IPS-20b (cell line): ENCODE data around the gene PCBP1.
"Not testable (repeated sequence)": the region's sequence is repeated elsewhere in the genome, so short reads cannot be mapped to it uniquely, and the experiment has no call there.

Source experiments
- H3K27ac ChIP-seq: one replicate; pipeline ENCODE4 v1.5.1; 2013; ENCODE audit warnings: low read length
- H3K27me3 ChIP-seq: 2 replicates; pipeline ENCODE4 v1.6.1; 2013; ENCODE audit warnings: mild to moderate bottlenecking, low read length, inconsistent platforms; ENCODE audit not compliant: insufficient read depth
- H3K36me3 ChIP-seq: 2 replicates; pipeline ENCODE4 v1.6.1; 2013; ENCODE audit warnings: low read depth, mild to moderate bottlenecking, inconsistent platforms, low read length, moderate library complexity; ENCODE audit not compliant: insufficient read depth
- H3K4me1 ChIP-seq: 2 replicates; pipeline ENCODE4 v1.6.1; 2013; ENCODE audit warnings: mild to moderate bottlenecking, control low read depth, inconsistent platforms, low read length, moderate library complexity; ENCODE audit not compliant: insufficient read depth
- H3K4me3 ChIP-seq: 2 replicates; pipeline ENCODE4 v1.5.1; 2013; ENCODE audit warnings: mild to moderate bottlenecking, low read length, inconsistent platforms
- H3K9ac ChIP-seq: 2 replicates; pipeline ENCODE4 v1.6.1; 2013; ENCODE audit warnings: low read depth, mild to moderate bottlenecking, inconsistent platforms, low read length, moderate library complexity
- H3K9me3 ChIP-seq: 2 replicates; pipeline ENCODE4 v1.6.1; 2013; ENCODE audit warnings: mild to moderate bottlenecking, low read depth, low read length, inconsistent platforms; ENCODE audit not compliant: insufficient read depth

Gene PCBP1

DNA sequence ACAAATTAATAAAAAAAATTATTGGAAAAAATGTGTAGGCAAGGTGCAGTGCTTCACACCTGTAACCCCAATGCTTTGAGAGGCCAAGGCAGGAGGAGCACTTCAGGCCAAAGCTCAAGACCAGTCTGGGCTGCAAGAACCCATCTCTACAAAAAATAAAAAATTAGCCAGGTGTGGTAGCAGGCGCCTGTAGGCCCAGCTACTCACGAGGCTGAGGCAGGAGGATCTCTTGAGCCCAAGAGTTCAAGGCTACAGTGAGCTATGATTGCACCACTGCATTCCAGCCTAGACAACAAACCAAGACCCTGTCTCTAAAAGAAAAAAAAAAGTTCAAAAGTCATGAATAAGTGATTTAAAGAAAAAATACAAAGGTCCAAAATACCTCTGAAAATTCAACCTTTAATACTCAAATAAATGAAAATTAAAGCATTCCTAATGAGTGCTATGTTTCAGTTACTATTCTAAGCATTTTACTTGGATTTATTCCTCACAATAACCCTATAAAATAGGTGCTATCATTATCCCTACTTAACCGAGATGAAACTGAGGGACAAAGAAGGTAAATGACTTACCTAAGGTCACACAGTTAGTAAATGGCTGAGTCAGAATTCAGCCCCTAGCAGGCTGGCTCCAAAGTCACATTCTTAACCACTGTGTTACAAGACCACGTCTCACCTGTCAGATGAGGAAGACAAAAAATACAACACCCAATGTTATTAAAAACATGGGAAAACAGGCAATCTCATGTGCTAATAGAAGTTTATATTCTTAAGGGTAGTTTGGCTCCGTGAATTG is 36.4 kb upstream of the PCBP1 start:
- Histone ChIP-seq H3K9me3 (no peaks in the 10 kb centered on the region), H3K27ac (no peak overlapping the region), H3K4me1 (no peaks in the 10 kb centered on the region), H3K27me3 (no peaks in the 10 kb centered on the region), H3K4me3 (no peak overlapping the region), H3K36me3 (peaks cover 72% of the 10 kb centered on the region), H3K9ac (no peak overlapping the region)

DNA sequence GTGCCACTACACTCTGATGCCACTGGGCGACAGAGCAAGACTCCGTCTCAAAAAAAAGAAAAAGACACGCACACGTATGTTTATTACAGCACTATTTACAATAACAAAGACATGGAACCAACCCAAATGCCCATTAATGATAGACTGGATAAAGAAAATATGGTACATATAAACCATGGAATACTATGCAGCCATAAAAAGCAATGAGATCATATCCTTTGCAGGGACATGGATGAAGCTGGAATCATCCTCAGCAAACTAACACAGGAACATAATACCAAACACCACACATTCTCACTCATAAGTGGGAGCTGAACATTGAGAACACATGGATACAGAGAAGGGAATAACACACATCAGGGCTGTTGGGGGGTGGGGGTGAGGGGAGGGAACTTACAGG is 32.0 kb upstream of the PCBP1 start:
- not testable (repeated sequence) for H3K9me3 ChIP-seq, H3K4me1 ChIP-seq, H3K4me3 ChIP-seq, H3K27me3 ChIP-seq, H3K27ac ChIP-seq, H3K9ac ChIP-seq
- H3K36me3 ChIP-seq: peaks cover 63% of the 10 kb centered on the region

DNA sequence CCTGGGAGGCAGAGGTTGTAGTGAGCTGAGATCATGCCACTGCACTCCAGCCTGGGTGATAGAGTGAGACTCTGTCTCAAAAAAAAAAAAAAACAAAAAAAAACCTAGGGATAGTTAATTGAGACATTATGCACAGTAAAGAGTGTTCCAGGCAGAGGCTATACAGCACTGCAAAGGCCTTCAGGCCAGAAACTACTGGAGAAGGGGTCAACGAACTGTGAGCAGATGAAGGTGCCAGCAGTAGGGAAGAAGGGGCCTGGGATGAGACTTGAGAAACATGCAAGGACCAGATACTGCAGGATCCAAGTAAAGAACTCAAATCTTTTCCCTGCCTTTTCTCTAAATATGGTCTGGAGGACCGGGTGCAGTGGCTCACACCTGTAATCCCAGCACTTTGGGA is 26.0 kb upstream of the PCBP1 start:
- H3K4me1 ChIP-seq: no peaks in the 10 kb centered on the region
- H3K27ac ChIP-seq: no peak overlapping the region
- H3K36me3 ChIP-seq: peaks cover 50% of the 10 kb centered on the region
- H3K9me3 ChIP-seq: peaks cover 5% of the 10 kb centered on the region; the same call in 1 of the 2 replicates
- H3K9ac ChIP-seq: no peak overlapping the region
- no peaks in the 10 kb centered on the region for H3K27me3 ChIP-seq
- H3K4me3 ChIP-seq: no peak overlapping the region

DNA sequence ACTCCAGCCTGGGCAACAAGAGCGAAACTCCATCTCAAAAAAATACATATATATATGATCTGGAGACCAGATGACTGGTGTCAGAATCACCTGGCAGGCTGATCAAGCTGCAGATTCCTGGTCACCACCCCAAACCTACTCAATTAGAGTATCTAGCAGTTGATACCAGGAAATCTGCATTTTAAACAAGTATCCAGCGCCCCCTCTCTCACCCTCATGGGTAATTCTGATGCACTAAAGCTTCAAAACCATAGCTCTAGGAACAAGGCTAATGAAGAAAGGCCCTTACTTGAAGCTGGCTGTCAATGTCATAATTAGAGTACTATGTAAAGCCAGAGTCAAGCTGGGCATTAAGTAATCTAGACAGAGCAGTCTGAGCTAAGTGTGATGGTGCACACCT is 25.0 kb upstream of the PCBP1 start:
- peaks cover 52% of the 10 kb centered on the region for H3K36me3 ChIP-seq
- no peak overlapping the region for H3K4me3 ChIP-seq
- H3K27ac ChIP-seq: no peak overlapping the region
- no peaks in the 10 kb centered on the region for H3K4me1 ChIP-seq
- H3K27me3 ChIP-seq: no peaks in the 10 kb centered on the region
- H3K9me3 ChIP-seq: peaks cover 5% of the 10 kb centered on the region; the same call in 1 of the 2 replicates
- H3K9ac ChIP-seq: no peak overlapping the region

DNA sequence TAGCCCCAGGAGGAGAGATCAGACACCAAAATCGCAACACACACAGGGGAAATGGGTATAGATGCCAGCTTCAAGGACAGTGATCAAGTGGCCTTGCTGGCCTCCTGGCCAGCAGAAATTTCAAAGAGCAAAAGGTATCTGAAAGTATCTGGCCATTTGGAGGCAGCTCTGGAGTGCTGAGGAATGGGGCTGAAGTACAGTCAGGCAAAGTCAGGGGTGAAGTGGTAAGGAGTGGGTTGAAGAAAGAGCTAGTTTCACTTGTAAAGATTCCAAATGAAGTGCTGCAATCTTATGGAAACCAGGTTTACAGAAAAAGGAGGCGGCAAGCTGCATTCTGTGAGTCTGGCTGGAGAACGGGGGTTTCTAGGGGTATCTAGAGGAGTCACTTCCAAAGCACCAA is 19.2 kb upstream of the PCBP1 start:
- no peak overlapping the region for H3K27ac ChIP-seq
- no peaks in the 10 kb centered on the region for H3K4me1 ChIP-seq
- no peak overlapping the region for H3K9ac ChIP-seq
- H3K36me3 ChIP-seq: peaks cover 47% of the 10 kb centered on the region
- H3K9me3 ChIP-seq: no peaks in the 10 kb centered on the region
- no peaks in the 10 kb centered on the region for H3K27me3 ChIP-seq
- no peak overlapping the region for H3K4me3 ChIP-seq

DNA sequence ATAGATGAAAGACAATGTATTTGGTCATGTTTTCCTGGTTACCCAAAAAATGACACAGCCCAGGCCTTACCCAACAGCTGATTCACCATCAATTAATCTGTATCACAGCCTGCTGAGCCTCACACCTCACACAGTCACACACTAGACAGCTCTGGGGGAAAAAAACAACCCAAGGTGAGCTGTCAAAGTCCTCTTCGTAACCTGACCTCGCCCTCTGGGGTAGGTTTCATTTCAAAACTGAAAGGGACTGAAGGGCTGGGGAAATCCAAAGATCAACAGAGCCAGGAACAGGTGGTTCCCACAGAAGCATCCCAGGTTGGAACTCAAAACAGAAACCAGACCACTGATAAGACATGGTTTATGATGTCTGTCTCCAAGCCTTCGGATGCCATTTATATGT is 18.2 kb upstream of the PCBP1 start:
- no peak overlapping the region for H3K27ac ChIP-seq
- no peaks in the 10 kb centered on the region for H3K4me1 ChIP-seq
- peaks cover 42% of the 10 kb centered on the region for H3K36me3 ChIP-seq
- H3K9me3 ChIP-seq: no peaks in the 10 kb centered on the region
- no peak overlapping the region for H3K4me3 ChIP-seq
- 0 out of 2 replicates have a peak overlapping the region, but pooled peaks have one; percentile 7 for H3K9ac ChIP-seq
- no peaks in the 10 kb centered on the region for H3K27me3 ChIP-seq

DNA sequence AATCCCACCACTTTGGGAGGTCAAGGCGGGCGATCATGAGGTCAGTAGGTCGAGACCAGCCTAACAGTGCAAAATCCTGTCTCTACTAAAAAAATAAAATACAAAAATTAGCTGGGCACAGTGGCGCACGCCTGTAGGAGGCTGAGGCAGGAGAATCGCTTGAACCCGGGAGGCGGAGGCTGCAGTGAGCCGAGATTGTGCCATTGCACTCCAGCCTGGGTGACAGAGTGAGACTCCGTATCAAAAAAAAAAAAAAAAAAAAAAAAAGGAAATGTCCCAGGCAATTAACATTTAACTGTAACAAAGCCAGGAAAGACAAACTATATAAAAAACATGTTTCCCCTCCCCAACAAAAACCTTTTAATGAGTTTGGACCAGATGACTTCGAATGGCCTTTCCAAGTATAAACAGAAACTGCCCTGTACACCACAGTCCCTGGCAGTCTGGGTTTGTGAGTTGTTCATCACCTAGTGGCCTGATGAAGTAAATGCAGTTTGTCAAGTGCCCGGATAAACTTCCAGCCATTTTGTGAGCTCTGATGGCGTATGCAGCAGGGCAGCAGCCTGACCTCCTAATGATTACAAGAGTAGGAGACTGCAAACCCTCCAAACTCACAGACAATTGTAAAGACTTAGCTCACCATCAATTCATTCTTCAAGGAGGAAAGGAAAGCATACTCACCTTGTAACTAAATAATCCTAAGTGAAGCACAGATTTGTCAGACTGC is 16.6 kb upstream of the PCBP1 start:
- Histone ChIP-seq H3K9me3 (no peaks in the 10 kb centered on the region), H3K27ac (peak overlapping the region; percentile 35), H3K9ac (peak overlapping the region; percentile 59; the same call in 1 of the 2 replicates), H3K36me3 (peaks cover 38% of the 10 kb centered on the region; the same call in 1 of the 2 replicates), H3K27me3 (no peaks in the 10 kb centered on the region), H3K4me1 (no peaks in the 10 kb centered on the region), H3K4me3 (no peak overlapping the region)

DNA sequence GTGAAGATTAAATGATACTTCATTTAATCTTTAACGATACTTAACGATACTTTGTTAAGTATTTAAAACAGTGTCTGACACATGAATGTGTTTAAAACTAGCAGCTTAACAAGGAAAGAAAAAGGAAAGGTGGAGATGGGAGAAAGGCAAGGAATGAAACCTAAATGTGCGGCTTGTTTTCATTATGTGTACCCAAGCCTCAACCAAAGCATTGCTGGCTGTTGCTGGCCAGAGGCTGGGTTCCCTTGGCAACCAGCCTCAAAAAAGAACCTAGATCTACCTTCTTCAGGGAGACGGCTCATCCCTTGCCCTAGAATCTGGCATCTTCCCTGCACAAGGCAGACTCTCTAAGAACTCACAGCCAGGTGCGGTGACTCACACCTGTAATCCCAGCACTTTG is 13.8 kb upstream of the PCBP1 start:
- Histone ChIP-seq H3K9ac (no peak overlapping the region), H3K27ac (no peak overlapping the region), H3K4me3 (no peak overlapping the region), H3K27me3 (no peaks in the 10 kb centered on the region), H3K4me1 (no peaks in the 10 kb centered on the region), H3K36me3 (peaks cover 46% of the 10 kb centered on the region), H3K9me3 (no peaks in the 10 kb centered on the region)

DNA sequence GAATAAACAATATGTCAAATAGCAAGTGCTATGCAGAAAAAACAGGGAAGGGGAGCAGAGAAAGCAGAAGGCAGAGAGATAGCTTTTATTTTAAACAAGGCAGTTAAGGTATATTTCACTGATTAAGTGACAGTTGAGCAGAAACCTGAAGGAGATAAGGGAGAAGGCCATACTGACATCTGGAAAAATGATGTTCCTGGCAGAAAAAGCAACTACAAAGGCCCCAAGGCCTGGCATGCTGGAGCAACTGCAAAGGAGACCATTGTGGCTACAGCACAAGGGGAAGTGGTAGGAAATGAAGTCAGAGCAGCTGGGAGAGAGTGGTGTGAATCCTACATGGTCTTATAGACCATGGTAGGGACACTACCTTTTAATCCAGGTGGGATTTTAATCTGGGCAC is 8.9 kb upstream of the PCBP1 start:
- no peaks in the 10 kb centered on the region for H3K27me3 ChIP-seq
- no peak overlapping the region for H3K4me3 ChIP-seq
- peaks cover 76% of the 10 kb centered on the region for H3K36me3 ChIP-seq
- no peaks in the 10 kb centered on the region for H3K9me3 ChIP-seq
- no peak overlapping the region for H3K27ac ChIP-seq
- H3K9ac ChIP-seq: no peak overlapping the region
- no peaks in the 10 kb centered on the region for H3K4me1 ChIP-seq

DNA sequence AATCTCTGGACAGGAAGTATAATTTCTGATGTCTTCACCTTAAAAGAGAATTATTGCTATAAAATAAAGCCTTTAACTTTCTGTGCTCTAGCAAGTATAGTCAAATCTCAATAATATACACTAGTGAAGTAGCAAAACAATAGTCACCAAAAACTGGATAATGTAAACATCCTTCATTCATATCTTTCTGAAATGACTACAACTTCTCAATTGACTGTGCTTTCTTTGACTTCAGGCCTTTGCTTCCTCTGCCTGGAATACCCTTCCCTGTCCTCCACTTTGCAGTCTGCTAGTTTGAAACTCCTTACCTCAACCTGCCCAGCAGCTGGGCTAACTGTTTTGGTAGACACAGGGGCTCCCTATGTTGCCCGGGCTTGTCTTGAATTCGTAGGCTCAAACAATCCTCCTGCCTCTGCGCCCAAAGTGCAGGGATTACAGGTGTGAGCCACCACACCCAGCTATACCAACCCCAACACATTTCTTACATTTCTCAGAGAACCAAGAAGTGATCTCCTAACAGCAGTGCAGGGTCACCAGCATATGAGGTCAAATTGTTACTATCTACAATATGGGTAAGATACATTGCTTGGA is 6.6 kb upstream of the PCBP1 start:
- no peak overlapping the region for H3K27ac ChIP-seq
- H3K36me3 ChIP-seq: peaks cover 85% of the 10 kb centered on the region
- no peak overlapping the region for H3K4me3 ChIP-seq
- peaks cover 18% of the 10 kb centered on the region for H3K4me1 ChIP-seq
- no peak overlapping the region for H3K9ac ChIP-seq
- H3K27me3 ChIP-seq: no peaks in the 10 kb centered on the region
- H3K9me3 ChIP-seq: no peaks in the 10 kb centered on the region

DNA sequence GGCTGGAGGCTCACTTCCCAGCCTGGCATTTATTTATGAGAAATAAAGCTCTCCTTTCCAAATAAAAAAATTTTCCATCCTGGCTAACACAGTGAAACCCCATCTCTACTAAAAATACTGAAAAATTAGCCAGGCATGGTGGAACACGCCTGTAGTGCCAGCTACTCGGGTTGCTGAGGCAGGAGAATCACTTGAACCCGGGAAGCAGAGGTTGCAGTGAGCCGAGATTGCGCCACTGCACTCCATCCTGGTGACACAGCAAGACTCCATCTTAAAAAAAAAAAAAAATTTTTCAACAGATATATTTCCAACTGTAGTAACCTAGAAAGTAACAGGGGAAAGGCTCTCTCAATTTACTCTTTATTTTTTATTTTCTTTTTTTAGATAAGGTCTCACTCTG is 6.1 kb upstream of the PCBP1 start:
- peaks cover 21% of the 10 kb centered on the region for H3K4me1 ChIP-seq
- no peaks in the 10 kb centered on the region for H3K9me3 ChIP-seq
- H3K27me3 ChIP-seq: no peaks in the 10 kb centered on the region
- no peak overlapping the region for H3K4me3 ChIP-seq
- H3K36me3 ChIP-seq: peaks cover 79% of the 10 kb centered on the region
- H3K27ac ChIP-seq: no peak overlapping the region
- H3K9ac ChIP-seq: no peak overlapping the region
